ENCODE measurements around the gene MIP.
"Not testable (repeated sequence)": the region's sequence is repeated elsewhere in the genome, so short reads cannot be mapped to it uniquely, and the experiment has no call there.

The MIP gene

GRCh38 chr12:56401612-56402011 lies 52.8 kb downstream of the MIP start:
- not testable (repeated sequence) for DNase-seq

DNA sequence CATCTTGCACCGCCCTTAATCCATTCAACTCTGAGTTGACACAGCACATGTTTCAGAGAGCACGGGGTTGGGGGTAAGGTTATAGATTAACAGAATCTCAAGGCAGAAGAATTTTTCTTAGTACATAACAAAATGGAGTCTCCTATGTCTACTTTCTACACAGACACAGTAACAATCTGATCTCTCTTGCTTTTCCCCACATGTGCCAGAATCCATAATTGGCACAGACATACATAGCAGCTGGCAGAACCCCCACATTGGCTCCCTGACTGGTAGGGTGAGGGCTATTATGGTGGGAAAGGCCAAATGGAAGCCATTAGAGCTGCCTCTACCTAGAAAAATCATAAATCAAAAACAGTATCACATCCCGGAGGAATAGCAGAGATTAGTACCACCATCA lies 53.3 kb downstream of the MIP start:
- DNase-seq: not testable (repeated sequence)
